Ovary (tissue), 3 donors: ENCODE measurements around the gene VPS41.

Experiments used
- CTCF ChIP-seq, 3 donors: fragments of 450-650 bp in 2 of 3; fragments of 200-600 bp in 1 of 3; IDR thresholded peaks; one replicate each; pipeline versions ENCODE4 v1.5.1 to v1.8.0; 2016 to 2022; ENCODE audit warnings: antibody characterized with exemption in 3 of 3, mild to moderate bottlenecking in 1 of 3
- EP300 ChIP-seq: sonication (generic); formaldehyde crosslinking; IDR thresholded peaks from one replicate; pipeline ENCODE4 v1.6.1; 2017; ENCODE audit warnings: antibody characterized with exemption
- POLR2A ChIP-seq: fragments of 450-650 bp; IDR thresholded peaks from one replicate; pipeline ENCODE4 v1.6.1; 2017; ENCODE audit warnings: antibody characterized with exemption, mild to moderate bottlenecking, moderate library complexity
- donor health status: DM: no; HTN: no; CAD: no.

GRCh38 chr7:38950309-38950708, 41.3 kb upstream of the VPS41 start:
- no peak for TF ChIP-seq CTCF (IDR thresholded peaks at IDR 0.05)
- no peak for TF ChIP-seq POLR2A
- TF ChIP-seq EP300, result no peak
